GM12891 (cell line): ENCODE data around the gene EBP.

Experiments
- PAX5 ChIP-seq: IDR thresholded peaks from 2 replicates; pipeline ENCODE4 v1.6.1; 2011; ENCODE audit warnings: low read length, moderate library complexity, mild to moderate bottlenecking; ENCODE audit not compliant: insufficient read depth, severe bottlenecking
- POLR2A ChIP-seq: IDR thresholded peaks from 2 replicates; pipeline ENCODE4 v1.6.1; 2011; ENCODE audit warnings: low read depth, low read length, control low read depth
- POLR2AphosphoS5 ChIP-seq: IDR thresholded peaks from 2 replicates; pipeline ENCODE4 v1.6.1; 2011; ENCODE audit warnings: low read depth, low read length, control low read depth
- POU2F2 ChIP-seq: IDR thresholded peaks from 2 replicates; pipeline ENCODE4 v1.6.1; 2011; ENCODE audit warnings: low read depth, mild to moderate bottlenecking, control low read depth, low read length, moderate library complexity
- SPI1 ChIP-seq: IDR thresholded peaks from 2 replicates; pipeline ENCODE4 v1.6.1; 2011; ENCODE audit warnings: low read depth, low read length, control low read depth
- TAF1 ChIP-seq: IDR thresholded peaks from 2 replicates; pipeline ENCODE4 v1.6.1; 2011; ENCODE audit warnings: low read depth, low read length, control low read depth

GRCh38 chrX:48573690-48574269 lies 52.2 kb downstream of the EBP start:
- TF ChIP-seq POLR2A (peak; percentile 38; the same call in 1 of the 2 replicates), POLR2AphosphoS5 (no peak), PAX5 (no peak), TAF1 (no peak), SPI1 (no peak), POU2F2 (no peak)
